HL-60 (cell line): ENCODE data around the gene CEP72.
"Not testable (repeated sequence)": the region's sequence is repeated elsewhere in the genome, so short reads cannot be mapped to it uniquely, and the experiment has no call there.

Experiments
- POLR2AphosphoS5 ChIP-seq: IDR thresholded peaks from 2 replicates; pipeline ENCODE4 v1.6.1; 2012; ENCODE audit warnings: low read depth
- TF ChIP-seq, protein P1 (sequence below): IDR thresholded peaks from one replicate; pipeline ENCODE4 v1.5.1; 2011; ENCODE audit warnings: low read length, control low read depth, inconsistent platforms; ENCODE audit not compliant: insufficient read depth
- TF ChIP-seq, protein P2 (sequence below): IDR thresholded peaks from 2 replicates; pipeline ENCODE4 v1.6.1; 2012; ENCODE audit warnings: low read depth; ENCODE audit not compliant: insufficient replicate concordance

DNA sequence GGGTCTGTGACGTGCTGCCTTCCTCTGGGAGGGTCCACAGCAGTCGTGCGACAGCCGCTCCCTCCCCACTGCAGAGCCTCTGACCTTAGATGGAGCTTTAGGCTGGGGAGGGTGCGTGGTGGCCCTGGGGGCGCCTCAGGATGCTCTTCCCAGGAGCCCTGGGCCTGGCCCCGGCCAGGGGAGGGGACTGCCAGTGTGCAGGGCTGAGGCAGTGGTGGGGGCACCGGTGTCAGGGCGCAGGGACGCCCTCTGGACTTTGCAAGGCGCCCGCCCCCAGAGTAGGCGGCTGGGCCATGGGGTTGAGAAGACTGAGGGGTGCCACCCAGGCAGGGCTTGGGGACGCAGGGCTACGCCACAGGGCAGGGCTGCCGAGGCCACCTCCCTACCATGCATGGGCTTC lies 66.4 kb downstream of the CEP72 start:
- TF ChIP-seq, protein P1, sequence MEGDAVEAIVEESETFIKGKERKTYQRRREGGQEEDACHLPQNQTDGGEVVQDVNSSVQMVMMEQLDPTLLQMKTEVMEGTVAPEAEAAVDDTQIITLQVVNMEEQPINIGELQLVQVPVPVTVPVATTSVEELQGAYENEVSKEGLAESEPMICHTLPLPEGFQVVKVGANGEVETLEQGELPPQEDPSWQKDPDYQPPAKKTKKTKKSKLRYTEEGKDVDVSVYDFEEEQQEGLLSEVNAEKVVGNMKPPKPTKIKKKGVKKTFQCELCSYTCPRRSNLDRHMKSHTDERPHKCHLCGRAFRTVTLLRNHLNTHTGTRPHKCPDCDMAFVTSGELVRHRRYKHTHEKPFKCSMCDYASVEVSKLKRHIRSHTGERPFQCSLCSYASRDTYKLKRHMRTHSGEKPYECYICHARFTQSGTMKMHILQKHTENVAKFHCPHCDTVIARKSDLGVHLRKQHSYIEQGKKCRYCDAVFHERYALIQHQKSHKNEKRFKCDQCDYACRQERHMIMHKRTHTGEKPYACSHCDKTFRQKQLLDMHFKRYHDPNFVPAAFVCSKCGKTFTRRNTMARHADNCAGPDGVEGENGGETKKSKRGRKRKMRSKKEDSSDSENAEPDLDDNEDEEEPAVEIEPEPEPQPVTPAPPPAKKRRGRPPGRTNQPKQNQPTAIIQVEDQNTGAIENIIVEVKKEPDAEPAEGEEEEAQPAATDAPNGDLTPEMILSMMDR = not testable (repeated sequence)
- TF ChIP-seq, protein P2, sequence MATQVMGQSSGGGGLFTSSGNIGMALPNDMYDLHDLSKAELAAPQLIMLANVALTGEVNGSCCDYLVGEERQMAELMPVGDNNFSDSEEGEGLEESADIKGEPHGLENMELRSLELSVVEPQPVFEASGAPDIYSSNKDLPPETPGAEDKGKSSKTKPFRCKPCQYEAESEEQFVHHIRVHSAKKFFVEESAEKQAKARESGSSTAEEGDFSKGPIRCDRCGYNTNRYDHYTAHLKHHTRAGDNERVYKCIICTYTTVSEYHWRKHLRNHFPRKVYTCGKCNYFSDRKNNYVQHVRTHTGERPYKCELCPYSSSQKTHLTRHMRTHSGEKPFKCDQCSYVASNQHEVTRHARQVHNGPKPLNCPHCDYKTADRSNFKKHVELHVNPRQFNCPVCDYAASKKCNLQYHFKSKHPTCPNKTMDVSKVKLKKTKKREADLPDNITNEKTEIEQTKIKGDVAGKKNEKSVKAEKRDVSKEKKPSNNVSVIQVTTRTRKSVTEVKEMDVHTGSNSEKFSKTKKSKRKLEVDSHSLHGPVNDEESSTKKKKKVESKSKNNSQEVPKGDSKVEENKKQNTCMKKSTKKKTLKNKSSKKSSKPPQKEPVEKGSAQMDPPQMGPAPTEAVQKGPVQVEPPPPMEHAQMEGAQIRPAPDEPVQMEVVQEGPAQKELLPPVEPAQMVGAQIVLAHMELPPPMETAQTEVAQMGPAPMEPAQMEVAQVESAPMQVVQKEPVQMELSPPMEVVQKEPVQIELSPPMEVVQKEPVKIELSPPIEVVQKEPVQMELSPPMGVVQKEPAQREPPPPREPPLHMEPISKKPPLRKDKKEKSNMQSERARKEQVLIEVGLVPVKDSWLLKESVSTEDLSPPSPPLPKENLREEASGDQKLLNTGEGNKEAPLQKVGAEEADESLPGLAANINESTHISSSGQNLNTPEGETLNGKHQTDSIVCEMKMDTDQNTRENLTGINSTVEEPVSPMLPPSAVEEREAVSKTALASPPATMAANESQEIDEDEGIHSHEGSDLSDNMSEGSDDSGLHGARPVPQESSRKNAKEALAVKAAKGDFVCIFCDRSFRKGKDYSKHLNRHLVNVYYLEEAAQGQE = not testable (repeated sequence)
- not testable (repeated sequence) for TF ChIP-seq POLR2AphosphoS5
